HG02759 (cell line): ENCODE results near the gene PDGFC.

ENCODE experiments used
- ATAC-seq: cut with Tn5 transposase; IDR thresholded peaks from one replicate; pipeline ENCODE4 v1.9.1; 2021; ENCODE audit warnings: mild to moderate bottlenecking, moderate library complexity; ENCODE audit not compliant: unreplicated experiment

Gene PDGFC

DNA sequence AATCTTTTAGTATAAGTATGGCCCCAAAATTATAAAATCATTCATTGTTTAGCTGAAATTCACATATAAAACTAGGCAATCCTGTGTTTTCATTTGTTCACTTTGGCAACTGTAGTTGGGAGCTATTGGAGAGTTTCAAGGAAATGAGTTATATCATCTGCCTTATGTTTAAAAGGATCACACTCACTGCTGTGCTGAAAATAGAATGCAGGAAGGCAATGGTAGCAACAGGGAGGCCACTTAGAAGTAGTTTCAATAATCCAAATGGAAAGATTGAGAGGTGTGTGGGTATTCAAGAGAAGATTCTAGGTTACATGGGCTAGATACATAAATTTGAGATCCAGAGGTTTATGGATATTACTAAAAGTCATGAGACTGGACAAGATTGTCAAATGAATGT, 184.9 kb downstream of the PDGFC start:
- ATAC-seq: no peak

DNA sequence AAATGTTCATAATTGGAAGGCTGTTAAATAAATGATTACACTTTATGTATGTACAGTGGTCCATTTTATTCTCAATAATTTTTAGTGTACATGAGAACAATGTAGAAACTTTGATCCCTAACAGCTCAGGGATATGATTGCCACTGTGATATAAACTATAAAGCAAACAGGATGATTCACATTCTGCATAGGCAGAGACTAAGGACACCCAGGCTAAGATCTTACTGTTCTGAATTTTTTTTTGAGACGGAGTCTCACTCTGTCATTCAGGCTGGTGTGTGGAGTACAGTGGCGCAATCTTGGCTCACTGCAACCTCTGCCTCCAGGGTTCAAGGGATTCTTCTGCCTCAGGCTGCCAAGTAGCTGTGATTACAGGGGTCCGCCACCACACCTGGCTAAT, 186.6 kb downstream of the PDGFC start:
- no peak for ATAC-seq

DNA sequence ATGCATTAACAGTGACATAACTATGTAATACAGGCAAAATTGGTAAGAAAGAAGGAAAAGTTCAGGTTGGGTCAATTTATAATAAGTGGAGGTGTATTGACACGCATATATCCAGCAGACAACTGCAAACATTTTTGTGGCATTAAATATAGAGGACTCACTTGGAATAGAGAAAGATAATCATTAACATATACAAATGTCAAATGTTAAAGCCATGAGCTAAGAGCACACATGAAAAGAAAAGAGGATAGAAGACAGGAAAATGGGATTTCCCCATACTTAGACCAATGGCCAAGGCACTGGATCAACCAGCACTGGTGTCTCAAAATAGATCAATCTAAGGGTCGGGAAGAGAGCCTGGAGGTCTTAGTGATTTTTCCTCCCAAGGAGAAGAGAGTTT, 187.6 kb downstream of the PDGFC start:
- no peak for ATAC-seq

DNA sequence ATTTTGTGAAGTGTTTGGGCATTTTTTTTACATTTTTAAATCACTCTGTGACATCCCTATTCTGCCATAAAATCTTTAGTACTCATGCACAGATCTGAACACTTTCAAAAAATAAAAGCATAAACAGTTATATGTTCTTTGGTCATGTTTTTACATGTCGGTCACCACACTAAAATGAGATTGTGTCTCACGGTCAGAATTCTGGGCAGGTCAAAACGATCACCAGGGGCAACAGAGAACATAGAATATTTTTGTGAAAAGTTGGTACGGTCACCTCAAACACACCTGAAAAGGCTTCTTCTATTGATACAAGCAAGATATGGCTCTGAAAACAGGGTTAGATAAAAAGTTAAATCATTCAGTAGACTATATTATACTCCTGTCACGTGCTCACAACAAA, 189.1 kb downstream of the PDGFC start:
- ATAC-seq: no peak

DNA sequence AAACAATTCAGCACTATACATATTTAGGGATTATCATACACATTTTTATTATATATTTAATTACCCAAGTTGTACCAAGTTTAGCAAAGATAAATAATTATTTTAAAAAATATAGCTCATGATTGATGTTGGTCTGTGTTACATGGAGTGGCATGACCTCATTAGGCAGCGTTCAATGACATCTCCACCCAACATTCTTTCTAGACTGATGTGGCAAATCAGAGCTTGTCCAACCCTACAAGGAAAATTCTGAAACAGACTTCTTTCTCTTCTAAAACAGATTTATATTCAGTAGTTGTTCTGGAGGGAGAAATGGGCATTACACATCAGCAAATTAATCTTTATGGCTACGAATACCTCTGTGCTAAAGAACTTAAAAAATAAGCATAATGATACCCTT, 189.7 kb downstream of the PDGFC start:
- ATAC-seq: no peak

DNA sequence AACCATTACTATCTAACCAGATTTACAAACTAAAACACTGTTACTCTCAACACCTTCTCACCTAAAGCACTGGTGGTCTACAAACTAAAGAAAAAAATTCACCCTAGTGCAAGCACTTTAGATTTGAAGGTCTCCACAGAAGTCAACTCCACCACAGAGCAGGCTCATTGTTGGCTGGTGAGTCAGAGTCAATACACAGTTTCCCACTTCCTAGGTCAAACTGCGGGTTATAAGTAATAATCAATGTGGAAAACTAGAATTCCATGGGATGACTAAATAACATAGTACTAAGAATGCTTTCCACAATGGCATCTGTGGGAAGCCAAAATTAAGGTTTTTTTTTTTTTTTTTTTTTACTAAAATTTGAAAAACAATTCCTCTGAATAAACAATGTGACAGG, 191.8 kb downstream of the PDGFC start:
- no peak for ATAC-seq

DNA sequence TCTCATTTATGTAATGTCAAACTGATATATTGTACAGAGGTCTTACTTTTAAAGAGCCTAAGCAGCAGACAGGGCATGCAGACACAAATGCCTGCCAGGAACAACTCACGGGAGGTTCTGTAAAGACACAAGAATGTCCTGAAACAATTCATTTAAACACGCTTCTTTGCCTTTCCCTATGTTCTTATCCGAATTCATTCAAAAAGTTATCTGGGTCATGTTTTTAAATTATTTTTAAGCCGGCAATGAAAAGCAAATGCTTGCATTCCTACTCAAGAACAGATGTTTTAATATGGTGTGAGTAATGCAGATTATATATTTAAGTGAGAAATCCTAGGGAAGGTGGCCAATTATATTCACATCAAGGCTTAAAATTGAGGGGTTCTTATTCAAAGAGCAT, 192.6 kb downstream of the PDGFC start:
- ATAC-seq: no peak

DNA sequence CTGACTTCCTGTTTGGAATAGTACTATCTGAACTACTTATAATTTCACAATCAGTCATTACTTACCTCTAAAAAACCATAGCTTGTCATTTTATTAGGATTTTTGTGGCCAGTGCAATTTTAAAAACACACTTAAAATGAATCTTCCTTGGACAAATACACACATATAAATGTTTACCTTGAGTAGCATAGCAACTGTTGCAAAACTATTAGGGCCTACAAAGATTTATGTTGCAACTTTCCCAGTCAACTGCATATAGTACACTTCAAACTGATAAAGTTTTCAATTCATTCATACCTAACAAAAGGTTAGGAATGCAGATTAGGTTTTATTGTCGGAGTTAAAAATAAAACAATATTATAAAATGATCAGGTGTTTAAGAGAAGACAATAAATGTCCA, 193.0 kb downstream of the PDGFC start:
- no peak for ATAC-seq

DNA sequence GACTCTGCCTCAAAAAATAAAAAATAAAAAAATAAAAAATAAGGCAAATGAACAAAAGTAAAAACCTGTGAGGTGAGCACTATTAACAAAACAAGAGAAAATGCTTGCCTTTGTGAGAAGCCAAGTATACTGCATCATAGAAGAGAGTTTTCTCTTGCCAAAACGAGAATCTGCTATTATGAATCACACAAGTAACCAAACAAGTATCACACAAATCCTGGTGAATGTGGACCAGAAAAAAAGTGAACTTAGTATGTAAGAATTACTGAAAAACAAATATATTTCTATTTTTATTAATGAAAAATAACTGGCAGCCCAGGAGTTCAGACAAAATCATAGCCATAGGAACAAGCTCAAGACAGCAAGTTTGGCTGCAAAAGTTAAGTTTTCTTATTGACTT, 193.5 kb downstream of the PDGFC start:
- ATAC-seq: no peak

DNA sequence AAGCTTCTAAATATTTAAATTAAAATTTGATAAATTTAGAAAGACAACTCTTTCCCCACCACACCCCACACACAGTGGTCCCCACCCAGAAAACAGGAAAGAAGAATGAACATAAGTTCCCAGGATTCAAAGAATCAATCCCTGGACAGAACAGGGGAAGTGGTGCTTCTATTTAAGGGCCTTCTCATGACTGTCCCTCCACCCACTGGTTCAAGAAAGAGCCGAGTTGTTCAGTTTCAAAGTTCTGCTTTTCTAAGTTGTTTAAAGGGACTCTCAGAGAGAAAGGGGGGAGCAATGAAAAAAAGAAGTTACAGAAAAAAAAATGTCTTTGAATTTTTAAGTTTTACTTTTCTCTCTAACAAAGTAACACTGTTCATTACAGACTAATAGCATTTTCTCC, 195.8 kb downstream of the PDGFC start:
- ATAC-seq: no peak

DNA sequence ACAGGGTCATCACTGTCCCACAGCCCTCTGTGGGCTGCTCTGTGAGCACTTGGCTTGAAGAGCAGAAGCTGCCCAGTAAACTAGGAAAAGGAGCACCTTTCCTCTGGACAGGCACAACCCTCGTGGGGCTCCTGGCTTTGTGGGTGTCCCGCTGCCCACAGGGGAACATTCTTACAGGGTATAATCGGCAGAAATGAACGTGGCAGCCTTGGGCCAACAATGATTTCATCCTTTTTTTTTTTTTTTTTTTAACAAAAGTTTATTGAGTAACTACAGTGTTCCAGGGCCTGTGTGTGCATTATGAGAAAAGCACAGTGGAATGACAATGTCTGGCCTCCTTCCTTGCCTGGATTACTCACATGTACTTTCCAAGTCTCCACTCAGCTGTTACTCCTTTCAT, 197.2 kb downstream of the PDGFC start:
- ATAC-seq: no peak

DNA sequence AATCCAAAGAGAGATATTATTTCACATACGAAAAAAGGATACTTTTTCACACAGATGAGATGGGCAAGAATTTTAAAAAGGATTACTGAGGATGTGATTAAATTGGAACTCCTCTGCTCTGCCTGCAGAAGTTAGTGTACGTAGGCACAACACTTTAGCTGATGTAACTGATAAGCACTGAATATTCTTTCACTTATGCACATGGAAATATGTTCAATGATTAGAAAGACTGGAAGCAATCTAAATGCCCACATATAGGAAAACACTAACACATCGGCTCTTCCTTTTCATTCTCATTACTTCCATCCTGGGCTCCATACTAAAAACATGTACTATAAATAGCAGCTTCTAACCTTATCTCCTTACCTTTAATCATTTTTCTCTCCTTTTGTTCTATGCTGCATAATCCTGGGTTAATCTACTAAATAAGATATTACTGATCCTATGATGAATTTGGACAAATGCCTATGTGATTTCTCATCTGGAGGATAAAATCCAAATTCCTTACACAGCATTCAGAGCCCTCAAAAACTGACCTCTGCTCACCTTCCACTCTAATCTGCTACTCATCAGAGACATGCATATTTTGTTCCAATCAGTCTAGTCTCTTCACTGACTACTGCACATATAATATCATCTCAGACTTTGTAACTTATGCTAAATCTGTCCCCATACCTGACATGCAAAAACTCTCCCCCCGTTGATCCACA, 197.8 kb downstream of the PDGFC start:
- ATAC-seq: no peak

DNA sequence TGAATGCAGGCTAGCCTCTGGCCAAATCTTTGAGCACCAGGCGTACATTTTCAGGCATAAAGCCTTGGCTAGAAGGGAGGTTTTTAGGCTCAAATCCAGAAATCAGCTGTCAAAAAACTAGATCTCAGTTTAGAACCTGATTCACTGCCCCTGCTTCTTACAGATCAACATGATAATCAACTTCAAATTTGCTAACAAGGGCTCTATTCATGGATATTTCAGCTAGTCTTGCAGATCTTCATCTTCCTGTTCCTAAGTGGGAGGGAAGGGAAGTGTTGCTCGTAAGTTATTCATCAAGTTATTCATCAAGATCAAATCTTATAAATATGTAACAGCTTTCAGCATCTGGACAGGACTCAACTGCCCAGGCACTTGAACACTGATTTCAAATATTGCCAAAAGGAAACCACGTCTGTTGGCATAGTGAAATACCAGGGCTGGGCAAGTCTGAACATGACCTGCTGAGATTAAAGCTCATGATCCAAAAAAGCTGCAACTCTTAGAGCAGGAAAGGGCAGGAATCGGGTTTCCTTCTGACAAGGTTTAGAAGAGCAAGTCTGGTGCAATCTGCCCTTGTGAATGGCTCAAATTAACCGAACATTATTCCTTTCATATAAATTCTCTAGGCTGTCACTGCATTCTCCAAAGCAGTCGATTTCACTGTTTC, 200.3 kb downstream of the PDGFC start:
- no peak for ATAC-seq

DNA sequence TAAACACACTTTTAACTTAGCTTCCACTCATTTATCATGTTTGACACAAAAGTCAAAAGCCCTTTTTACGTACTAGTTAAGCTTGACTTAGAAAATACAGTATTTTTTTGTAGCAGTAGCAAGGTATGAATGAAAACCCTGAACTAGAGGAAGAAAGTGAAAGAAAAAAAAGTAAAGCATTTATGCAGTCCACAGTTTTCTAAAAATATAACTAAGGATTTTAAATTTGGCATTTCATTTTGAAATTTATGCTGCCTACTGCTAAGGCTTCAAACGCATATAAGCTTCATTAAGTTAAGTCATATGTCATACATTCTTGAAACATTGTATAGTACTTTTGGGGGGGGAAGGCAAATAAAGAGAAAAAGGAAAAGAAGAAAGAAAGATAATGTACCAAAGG, 201.5 kb downstream of the PDGFC start:
- ATAC-seq: no peak

DNA sequence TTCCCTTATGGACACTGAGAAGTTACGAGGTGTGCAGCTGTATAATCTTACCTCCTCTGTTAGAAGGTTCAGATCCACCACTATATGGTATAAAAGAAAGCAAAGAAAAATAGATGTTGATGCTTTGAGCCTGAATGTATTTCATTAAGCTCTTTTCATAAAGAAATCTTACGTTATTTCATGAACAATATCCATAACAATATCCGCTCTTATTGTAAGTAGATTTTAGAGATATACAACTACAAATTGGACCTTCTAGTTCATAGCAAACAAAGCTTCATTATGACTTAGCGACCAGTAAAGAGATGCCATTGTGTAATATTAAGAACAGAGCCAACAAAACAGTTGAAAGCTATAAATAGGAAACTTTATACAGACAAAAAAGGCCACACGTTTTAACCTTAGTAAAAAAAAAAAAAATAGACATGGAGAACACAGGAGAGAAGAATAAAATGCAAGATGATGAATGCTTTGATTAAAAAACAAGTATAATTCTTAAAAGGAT, 203.6 kb downstream of the PDGFC start:
- ATAC-seq: no peak

DNA sequence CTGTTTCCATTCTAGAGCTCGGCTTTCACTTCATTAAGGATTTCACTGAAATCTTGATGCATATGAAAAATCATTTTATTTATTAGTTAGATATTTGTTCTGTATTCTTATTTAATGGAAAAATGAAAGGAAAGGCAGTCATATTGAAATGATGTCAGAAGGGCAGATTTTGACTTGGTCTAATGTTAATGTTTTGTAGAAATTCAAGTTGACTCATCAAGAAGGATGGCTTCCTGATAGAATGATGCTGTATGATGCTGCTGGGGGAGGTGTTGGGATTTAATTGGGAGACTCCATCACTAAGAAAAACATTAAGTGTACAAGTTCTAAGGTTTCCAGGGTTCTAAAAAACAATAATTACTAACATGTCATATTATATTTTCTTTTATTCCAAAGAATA, 204.8 kb downstream of the PDGFC start:
- ATAC-seq: no peak

DNA sequence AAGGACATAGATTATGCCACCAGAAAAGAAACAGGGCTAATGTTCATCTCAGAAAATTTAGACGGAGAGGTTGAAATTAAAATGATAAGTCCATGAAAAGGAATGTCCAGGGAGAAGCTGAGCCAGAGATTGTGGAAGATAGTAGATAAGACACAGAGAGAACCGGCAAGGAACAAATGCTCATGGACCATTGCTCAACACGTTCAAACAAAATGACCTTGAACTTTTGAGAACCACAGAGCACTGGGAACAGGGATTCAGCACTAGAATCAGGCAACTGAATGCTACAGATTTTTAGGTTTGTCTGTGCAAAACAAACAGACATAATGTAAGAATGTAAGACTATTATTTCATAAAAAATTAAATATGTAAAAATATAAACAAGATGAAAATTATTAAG, 206.3 kb downstream of the PDGFC start:
- no peak for ATAC-seq

DNA sequence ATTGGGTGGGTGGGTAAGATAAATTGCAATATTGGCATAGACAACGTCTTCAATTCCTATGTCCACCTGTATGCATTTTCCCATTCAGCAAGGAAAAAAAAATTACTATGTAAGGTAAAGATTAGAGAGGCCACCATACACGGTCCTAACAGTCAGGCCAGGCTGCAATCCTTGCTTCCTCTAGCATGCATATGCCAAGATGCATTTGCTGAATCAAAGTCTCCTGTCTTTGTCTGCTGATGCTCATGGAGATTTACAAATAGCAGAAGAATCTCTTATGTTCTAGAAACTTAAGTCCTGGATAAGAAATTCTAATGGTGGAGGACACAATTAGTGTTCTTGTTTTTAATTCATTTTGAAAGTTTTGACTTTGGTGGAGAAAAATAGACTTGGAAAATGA, 206.8 kb downstream of the PDGFC start:
- ATAC-seq: no peak

DNA sequence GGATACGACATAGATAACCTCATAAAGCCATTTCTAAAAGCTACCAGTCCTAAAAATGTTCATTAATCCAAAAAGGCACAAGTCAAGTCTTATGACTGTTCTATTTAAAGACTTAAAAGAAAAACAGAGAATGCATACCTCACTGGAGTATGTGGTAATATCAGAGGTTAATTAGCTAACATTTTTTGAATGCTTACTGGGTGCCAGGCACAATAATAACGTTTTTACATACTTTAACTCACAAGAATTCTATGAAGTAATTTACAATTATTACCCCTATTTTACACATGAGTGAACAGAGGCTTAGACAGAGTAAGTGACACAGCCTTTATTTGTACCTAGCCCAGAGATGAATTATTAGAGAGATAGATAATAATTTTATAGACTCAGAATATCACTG, 207.5 kb downstream of the PDGFC start:
- ATAC-seq: no peak

DNA sequence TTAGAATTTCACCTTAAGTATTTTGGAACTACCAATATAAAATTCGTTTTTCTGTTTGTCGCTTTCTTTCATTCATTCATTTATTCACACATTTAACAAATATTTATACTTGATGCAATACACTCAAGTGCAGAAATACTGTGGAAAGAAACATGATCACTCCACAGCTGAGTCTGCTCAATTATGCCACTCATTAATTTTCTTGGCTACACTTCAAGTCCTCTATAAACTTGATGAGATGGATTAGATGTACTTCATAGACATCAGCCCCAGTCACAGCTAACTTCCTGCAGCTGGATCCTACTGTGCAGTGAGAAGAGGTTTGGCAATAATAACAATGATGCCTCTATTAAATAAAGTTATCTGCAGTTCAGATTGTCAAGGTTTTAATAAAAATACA, 208.1 kb downstream of the PDGFC start:
- ATAC-seq: no peak

DNA sequence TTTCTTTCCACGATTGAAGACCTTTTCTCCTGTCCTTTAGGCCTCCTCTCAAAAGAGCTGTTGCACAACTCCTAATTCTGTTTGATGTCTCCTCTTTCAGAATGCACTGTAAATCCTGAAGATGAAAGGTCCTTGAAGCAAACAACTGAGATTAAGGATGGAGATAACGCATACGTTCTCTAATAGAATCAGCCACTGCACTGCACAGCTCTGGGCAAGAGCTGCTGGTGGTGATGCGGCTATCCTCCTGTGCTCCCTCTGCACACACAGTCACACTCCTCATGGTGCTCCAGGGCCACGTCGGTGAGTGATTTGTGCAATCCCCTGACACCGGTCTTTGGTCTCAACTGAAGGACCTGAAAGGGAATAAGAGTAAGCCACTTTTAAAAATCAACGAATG, 208.7 kb downstream of the PDGFC start:
- ATAC-seq: no peak

DNA sequence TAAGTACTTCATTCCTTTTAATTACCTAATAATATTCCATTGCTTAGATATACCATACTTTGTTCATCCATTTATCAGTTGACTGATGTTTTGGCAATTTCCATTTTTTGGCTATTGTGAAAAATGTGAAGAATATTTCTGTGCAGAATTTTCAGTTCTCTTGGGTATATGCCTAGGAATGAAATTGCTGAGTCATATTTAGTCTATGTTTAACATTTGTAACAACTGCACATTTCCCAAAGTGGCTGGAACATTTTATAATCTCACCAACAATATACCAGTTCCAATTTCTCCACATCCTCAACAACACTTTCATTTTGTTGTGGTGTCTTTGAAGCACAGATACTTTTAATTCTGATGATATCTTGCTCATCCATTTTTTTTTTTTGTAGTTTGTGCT, 215.5 kb downstream of the PDGFC start:
- no peak for ATAC-seq
